Peyer's patch (tissue), 4 donors: ENCODE data around the gene CPVL.

Experiments used
- CTCF ChIP-seq, 6 experiments: fragments of 450-650 bp in 4 of 6; fragments of 200-600 bp in 2 of 6; sonication (generic) in 1 of 6; IDR thresholded peaks; one replicate each; pipeline ENCODE4 v1.5.1; 2017 to 2019; ENCODE audit warnings: antibody characterized with exemption in 6 of 6, mild to moderate bottlenecking in 3 of 6, moderate library complexity in 1 of 6
- POLR2A ChIP-seq, 2 donors: fragments of 450-650 bp; IDR thresholded peaks; one replicate each; pipeline ENCODE4 v1.5.1; 2017; ENCODE audit warnings: antibody characterized with exemption in 2 of 2, mild to moderate bottlenecking in 2 of 2, moderate library complexity in 2 of 2

GRCh38 chr7:29090836-29091601 is 55.3 kb downstream of the CPVL start:
- TF ChIP-seq CTCF (IDR thresholded peaks at IDR 0.05) (no peak), POLR2A (IDR thresholded peaks at IDR 0.05) (no peak)
